Caco-2 (cell line): ENCODE data around the gene INSYN2B. TPM values are rescaled to one million over a fixed set of nuclear protein-coding genes. Genes with fewer than 3 reads are reported as not detected.

Source experiments
- Bru-seq: library from RNA; stranded (reverse); fragments of 400-500 nt; gene quantifications from one replicate; lab custom pipeline; 2021; lab: Mats Ljungman, UMichigan
- BruChase-seq, 2 experiments: library from RNA; stranded (reverse); fragments of 400-500 nt; gene quantifications; one replicate each; lab custom pipeline; 2021; lab: Mats Ljungman, UMichigan
- BruUV-seq: library from RNA; stranded (reverse); fragments of 400-500 nt; replicated peaks from 2 replicates; lab custom pipeline; 2021; lab: Mats Ljungman, UMichigan
- CTCF ChIA-PET: fragments of 300-600 bp; sonication (Branson Sonifier 250); formaldehyde crosslinking; loops from one replicate; lab custom pipeline; 2022; ENCODE audit warnings: antibody characterized with exemption; lab: Charles Lee
- POLR2A ChIA-PET: fragments of 300-600 bp; sonication (Branson Sonifier 250); formaldehyde crosslinking; loops from one replicate; lab custom pipeline; 2022; ENCODE audit warnings: antibody characterized with exemption; lab: Charles Lee
- DNase-seq, 2 experiments: peaks; one replicate each; pipeline versions ENCODE4 v3.0.0 to v3.0.0-alpha.2; 2020 to 2022
- H3K27me3 ChIP-seq: replicated peaks from 2 replicates; pipeline ENCODE4 v1.6.0; 2011; ENCODE audit warnings: low read length; ENCODE audit not compliant: control insufficient read depth, insufficient read depth
- H3K36me3 ChIP-seq: 2 replicates; pipeline ENCODE4 v1.5.1; 2011; ENCODE audit warnings: low read length; ENCODE audit not compliant: control insufficient read depth, insufficient read depth
- H3K4me1 ChIP-seq: fragments of 250-450 bp; sonication (Bioruptor Pico); 2 replicates; pipeline ENCODE4 v1.5.1; 2020; ENCODE audit warnings: mild to moderate bottlenecking
- H3K4me3 ChIP-seq: 2 replicates; pipeline ENCODE4 v1.5.1; 2011; ENCODE audit warnings: low read depth, mild to moderate bottlenecking, control low read depth, low read length
- H3K9me3 ChIP-seq: fragments of 250-450 bp; sonication (Bioruptor Pico); 2 replicates; pipeline ENCODE4 v1.5.1; 2020; ENCODE audit warnings: mild to moderate bottlenecking, moderate library complexity
- H3K27ac Mint-ChIP-seq: one replicate; pipeline ENCODE4 v1.8.0; 2022; ENCODE audit warnings: mixed read lengths; ENCODE audit not compliant: unreplicated experiment
- H3K27me3 Mint-ChIP-seq: one replicate; pipeline ENCODE4 v1.8.0; 2022; ENCODE audit warnings: mixed read lengths; ENCODE audit not compliant: insufficient read depth, unreplicated experiment
- H3K36me3 Mint-ChIP-seq: one replicate; pipeline ENCODE4 v1.8.0; 2022; ENCODE audit warnings: mild to moderate bottlenecking, mixed read lengths; ENCODE audit not compliant: insufficient read depth, unreplicated experiment
- H3K4me1 Mint-ChIP-seq: one replicate; pipeline ENCODE4 v1.8.0; 2022; ENCODE audit warnings: low read depth, mixed read lengths; ENCODE audit not compliant: unreplicated experiment
- H3K4me3 Mint-ChIP-seq: one replicate; pipeline ENCODE4 v1.8.0; 2022; ENCODE audit warnings: mild to moderate bottlenecking, moderate library complexity, mixed read lengths; ENCODE audit not compliant: unreplicated experiment
- H3K9me3 Mint-ChIP-seq: one replicate; pipeline ENCODE4 v1.8.0; 2022; ENCODE audit warnings: mixed read lengths; ENCODE audit not compliant: unreplicated experiment
- intact Hi-C: fragments of 100-400 bp; cut with micrococcal nuclease; formaldehyde crosslinking; loops from one replicate; pipeline ENCODE4 v1.10.0; 2022; ENCODE audit not compliant: unreplicated experiment
- long read RNA-seq: library from polyadenylated mRNA; stranded (forward); transcript quantifications from one replicate; pipeline ENCODE4 v2.0.0, GENCODE V29; 2022
- total RNA-seq: library from RNA; stranded (reverse); gene quantifications from 2 replicates; pipeline ENCODE4 v1.2.3, GENCODE V29; 2022
- TF ChIP-seq, protein P1 (sequence below), 2 experiments: fragments of 200-600 bp in 1 of 2; IDR thresholded peaks; 1 replicate in 1 of 2; 2 replicates in 1 of 2; pipeline versions ENCODE4 v1.5.1 to v1.8.0; 2011 to 2022; ENCODE audit warnings: antibody characterized with exemption in 1 of 2, control low read depth in 1 of 2, inconsistent platforms in 1 of 2, low read depth in 1 of 2, low read length in 1 of 2, mild to moderate bottlenecking in 1 of 2, moderate library complexity in 1 of 2; ENCODE audit not compliant: insufficient read depth in 1 of 2, severe bottlenecking in 1 of 2, unreplicated experiment in 1 of 2

Gene INSYN2B
- total RNA-seq (0.09 TPM in 1 of 2 replicates, not detected in the other), Bru-seq, nascent RNA (percentile 16 among the genes with signal in this experiment), BruChase-seq, experiment 1, labeled RNA remaining after a 2-hour chase (percentile 16 among the genes with signal in this experiment), BruChase-seq, experiment 2, labeled RNA remaining after a 6-hour chase (percentile 7 among the genes with signal in this experiment)
- long read RNA-seq: 0 reads

DNA sequence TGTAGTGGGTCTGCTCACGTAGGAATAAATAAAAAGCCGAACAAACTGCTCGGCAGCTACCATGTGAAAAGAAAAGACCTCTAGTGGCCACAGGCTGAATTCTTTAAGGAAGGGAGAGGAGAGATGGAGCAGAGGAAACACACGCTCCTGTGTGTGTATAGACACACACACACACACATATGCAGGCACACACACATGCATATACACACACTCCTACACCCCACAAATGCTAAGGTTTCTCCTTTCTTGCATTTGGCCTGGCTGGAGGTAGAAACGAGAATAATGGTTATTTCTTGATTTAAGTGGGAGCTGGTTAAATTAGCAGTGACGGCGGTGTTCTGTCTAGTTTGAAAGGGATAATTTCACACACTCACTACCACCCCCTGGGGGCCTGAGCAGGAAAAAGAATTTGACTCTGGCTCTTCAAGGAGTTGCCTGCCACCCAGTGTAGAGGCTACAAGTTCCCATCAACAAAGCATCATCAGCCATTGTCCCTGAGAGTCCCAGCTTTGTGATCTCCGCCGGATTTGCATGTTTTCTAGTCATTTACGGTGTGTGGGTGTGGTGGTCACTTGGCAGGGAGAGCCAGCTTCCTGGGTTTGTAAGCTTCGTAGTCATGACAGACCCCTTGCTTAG lies at the start of gene INSYN2B:
Gene INSYN2B, minus strand, starts transcription at position 78 of the 636 bp plus-strand sequence. CDS start 96,597 bp downstream, outside the sequence.
- Mint-ChIP-seq H3K27me3 (peaks cover 14% of the 10 kb centered on the region), H3K4me1 (no peaks in the 10 kb centered on the region), H3K27ac (no peak within 1 kb of the TSS), H3K9me3 (no peaks in the 10 kb centered on the region), H3K4me3 (peak within 1 kb of the TSS; percentile 7), H3K36me3 (no peaks in the 10 kb centered on the region)
- intact Hi-C loops: loop anchor here (1.0 to 10.0 kb wide), 3 partner anchors 66 to 278 kb away; no protein-coding TSS in a partner anchor
- TF ChIP-seq, protein P1, sequence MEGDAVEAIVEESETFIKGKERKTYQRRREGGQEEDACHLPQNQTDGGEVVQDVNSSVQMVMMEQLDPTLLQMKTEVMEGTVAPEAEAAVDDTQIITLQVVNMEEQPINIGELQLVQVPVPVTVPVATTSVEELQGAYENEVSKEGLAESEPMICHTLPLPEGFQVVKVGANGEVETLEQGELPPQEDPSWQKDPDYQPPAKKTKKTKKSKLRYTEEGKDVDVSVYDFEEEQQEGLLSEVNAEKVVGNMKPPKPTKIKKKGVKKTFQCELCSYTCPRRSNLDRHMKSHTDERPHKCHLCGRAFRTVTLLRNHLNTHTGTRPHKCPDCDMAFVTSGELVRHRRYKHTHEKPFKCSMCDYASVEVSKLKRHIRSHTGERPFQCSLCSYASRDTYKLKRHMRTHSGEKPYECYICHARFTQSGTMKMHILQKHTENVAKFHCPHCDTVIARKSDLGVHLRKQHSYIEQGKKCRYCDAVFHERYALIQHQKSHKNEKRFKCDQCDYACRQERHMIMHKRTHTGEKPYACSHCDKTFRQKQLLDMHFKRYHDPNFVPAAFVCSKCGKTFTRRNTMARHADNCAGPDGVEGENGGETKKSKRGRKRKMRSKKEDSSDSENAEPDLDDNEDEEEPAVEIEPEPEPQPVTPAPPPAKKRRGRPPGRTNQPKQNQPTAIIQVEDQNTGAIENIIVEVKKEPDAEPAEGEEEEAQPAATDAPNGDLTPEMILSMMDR (IDR thresholded peaks at IDR 0.05; ENCODE audit: insufficient read depth in 1 of 2, low read depth in 1 of 2, low read length in 1 of 2, severe bottlenecking in 1 of 2, unreplicated experiment in 1 of 2): peak; percentile 64 to 66
- no peaks in the 10 kb centered on the region for H3K36me3 ChIP-seq
- CTCF ChIA-PET: interaction anchor here (0.5 to 2.4 kb wide), 12 partner anchors 9 to 279 kb away, joined by 3 to 44 read pairs (median 4); no protein-coding TSS in a partner anchor
- no peak within 1 kb of the TSS for H3K4me3 ChIP-seq
- no peaks in the 10 kb centered on the region for H3K9me3 ChIP-seq
- H3K4me1 ChIP-seq: 0 out of 2 replicates have a peak, but pooled peaks cover 4% of the 10 kb centered on the region
- DNase-seq: peak; percentile 70 to 76
- POLR2A ChIA-PET: no interaction called here
- BruUV-seq: no TSS peak
- H3K27me3 ChIP-seq: no peaks in the 10 kb centered on the region

- intact Hi-C loops: no loop called here
- no peak overlapping the region for H3K27ac Mint-ChIP-seq
- H3K27me3 Mint-ChIP-seq: peaks cover 28% of the 10 kb centered on the region
- DNase-seq: no peak
- Histone ChIP-seq H3K4me1 (no peaks in the 10 kb centered on the region), H3K27me3 (no peaks in the 10 kb centered on the region; the same call in none of the 2 replicates), H3K36me3 (no peaks in the 10 kb centered on the region), H3K9me3 (no peaks in the 10 kb centered on the region), H3K4me3 (no peak overlapping the region)
- no TSS peak for BruUV-seq
- TF ChIP-seq, protein P1 (IDR thresholded peaks at IDR 0.05; ENCODE audit: insufficient read depth in 1 of 2, low read depth in 1 of 2, low read length in 1 of 2, severe bottlenecking in 1 of 2, unreplicated experiment in 1 of 2): no peak
- H3K4me1 Mint-ChIP-seq: no peaks in the 10 kb centered on the region
- no peaks in the 10 kb centered on the region for H3K36me3 Mint-ChIP-seq
- CTCF ChIA-PET: no interaction called here
- POLR2A ChIA-PET: no interaction called here
- no peaks in the 10 kb centered on the region for H3K9me3 Mint-ChIP-seq
- H3K4me3 Mint-ChIP-seq: no peak overlapping the region
These were observed 47.8 kb upstream of the INSYN2B start for GRCh38 chr5:170028124-170028523.

DNA sequence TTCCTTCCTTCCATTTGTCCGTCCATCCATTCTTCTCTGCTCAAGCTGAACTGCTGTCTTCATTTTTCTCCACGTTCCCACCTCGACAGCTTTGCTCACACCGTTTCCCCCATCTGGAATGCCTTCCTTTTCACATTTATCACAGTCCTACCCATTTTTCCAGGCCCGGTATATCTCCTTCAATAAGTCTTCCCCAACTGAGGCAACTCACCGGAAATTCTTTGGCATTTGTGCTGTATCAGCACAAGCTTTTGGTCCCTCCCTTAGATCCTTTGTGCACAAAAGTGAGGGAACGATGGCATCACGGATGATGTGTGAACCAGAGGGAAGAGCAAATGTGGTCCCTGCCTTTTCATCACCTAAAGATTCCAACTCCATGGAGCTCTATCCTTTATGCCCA lies 45.6 kb upstream of the INSYN2B start:
- intact Hi-C loops: no loop called here
- TF ChIP-seq, protein P1 (IDR thresholded peaks at IDR 0.05; ENCODE audit: insufficient read depth in 1 of 2, low read depth in 1 of 2, low read length in 1 of 2, severe bottlenecking in 1 of 2, unreplicated experiment in 1 of 2): no peak
- Histone ChIP-seq H3K36me3 (no peaks in the 10 kb centered on the region), H3K27me3 (no peaks in the 10 kb centered on the region; the same call in none of the 2 replicates), H3K4me3 (no peak overlapping the region), H3K9me3 (no peaks in the 10 kb centered on the region), H3K4me1 (no peaks in the 10 kb centered on the region)
- ChIA-PET POLR2A (no interaction called here), CTCF (no interaction called here)
- BruUV-seq: no TSS peak
- Mint-ChIP-seq H3K36me3 (no peaks in the 10 kb centered on the region), H3K27me3 (peaks cover 35% of the 10 kb centered on the region), H3K4me3 (no peak overlapping the region), H3K27ac (no peak overlapping the region), H3K4me1 (no peaks in the 10 kb centered on the region), H3K9me3 (no peaks in the 10 kb centered on the region)
- DNase-seq: no peak
